HG03469 (cell line): Measurements from ENCODE around the gene CRYGA.

Experiments used
- ATAC-seq: cut with Tn5 transposase; IDR thresholded peaks from one replicate; pipeline ENCODE4 v1.9.1; 2021; ENCODE audit warnings: mild to moderate bottlenecking, moderate library complexity, moderate number of reproducible peaks; ENCODE audit not compliant: unreplicated experiment

CRYGA gene

GRCh38 chr2:208163489-208163888, at the start of gene CRYGA:
CRYGA (minus strand) TSS chr2:208163589; CDS start chr2:208163556, 33 bp downstream.
- ATAC-seq = no peak

GRCh38 chr2:208210688-208211451, 47.5 kb upstream of the CRYGA start:
- ATAC-seq = no peak

- no peak for ATAC-seq
Measured at GRCh38 chr2:208208335-208209085, 45.1 kb upstream of the CRYGA start.

- ATAC-seq = no peak
Measured at GRCh38 chr2:208207769-208208168, 44.4 kb upstream of the CRYGA start.

GRCh38 chr2:208204166-208204565, 40.8 kb upstream of the CRYGA start:
- no peak for ATAC-seq

- ATAC-seq = no peak
Measured at GRCh38 chr2:208195531-208195930, 32.1 kb upstream of the CRYGA start.

GRCh38 chr2:208192611-208193236, 29.3 kb upstream of the CRYGA start:
- no peak for ATAC-seq

GRCh38 chr2:208189810-208190503, 26.6 kb upstream of the CRYGA start, which contains the start of gene C2orf80:
C2orf80 (minus strand) TSS chr2:208190030; CDS start chr2:208186986, 3,044 bp downstream.
- no peak for ATAC-seq

GRCh38 chr2:208189069-208189809, 25.9 kb upstream of the CRYGA start:
- ATAC-seq = no peak

GRCh38 chr2:208186893-208187292, 23.5 kb upstream of the CRYGA start:
- ATAC-seq = no peak

- ATAC-seq = no peak
Measured at GRCh38 chr2:208186465-208186864, 23.1 kb upstream of the CRYGA start.

- no peak for ATAC-seq
Measured at GRCh38 chr2:208183972-208184705, 20.8 kb upstream of the CRYGA start.

GRCh38 chr2:208183526-208183925, 20.1 kb upstream of the CRYGA start:
- no peak for ATAC-seq

- no peak for ATAC-seq
Measured at GRCh38 chr2:208182835-208183234, 19.4 kb upstream of the CRYGA start.

GRCh38 chr2:208179028-208179609, 15.7 kb upstream of the CRYGA start:
- no peak for ATAC-seq

GRCh38 chr2:208175840-208176153, 12.4 kb upstream of the CRYGA start:
- no peak for ATAC-seq

- peak; percentile 98 for ATAC-seq
Measured at GRCh38 chr2:208175069-208175839, 11.9 kb upstream of the CRYGA start.

- ATAC-seq = no peak
Measured at GRCh38 chr2:208174144-208174543, 10.8 kb upstream of the CRYGA start.

- ATAC-seq = no peak
Measured at GRCh38 chr2:208172125-208172524, 8.7 kb upstream of the CRYGA start.
